ENCODE measurements around the gene FMNL2.

GRCh38 chr2:152384992-152385391, 50.0 kb downstream of the FMNL2 start:
- TF ChIP-seq CTCF (IDR thresholded peaks at IDR 0.05; ENCODE audit: borderline replicate concordance, extremely low read depth, low read length, poor library complexity, severe bottlenecking) (no peak), EZH2 (IDR thresholded peaks at IDR 0.05; ENCODE audit: borderline replicate concordance, low read depth, low read length, severe bottlenecking) (no peak)
